ENCODE data around the gene RACGAP1. TPM values are rescaled to one million over a fixed set of nuclear protein-coding genes. Genes with fewer than 3 reads are reported as not detected.
A peak's percentile ranks its signal among the peaks of the same experiment; 100 is the strongest.
"Not testable (repeated sequence)": the region's sequence is repeated elsewhere in the genome, so short reads cannot be mapped to it uniquely, and the experiment has no call there.

Gene RACGAP1
- total RNA-seq, 1 donor from 2014 or later, result 71.2 TPM

- peaks cover 43% of the 10 kb centered on the region for H3K36me3 Mint-ChIP-seq (ENCODE audit: low read depth)
Measured at GRCh38 chr12:49986476-49986875, 38.8 kb downstream of the RACGAP1 start.

GRCh38 chr12:49985981-49986380 is 39.3 kb downstream of the RACGAP1 start:
- H3K4me3 Mint-ChIP-seq, result no peak overlapping the region
- peaks cover 43% of the 10 kb centered on the region for H3K36me3 Mint-ChIP-seq (ENCODE audit: low read depth)
- no peaks in the 10 kb centered on the region for H3K27me3 Mint-ChIP-seq (ENCODE audit: insufficient read depth)
- intact Hi-C loops (cut with micrococcal nuclease), result no loop called here
- DNase-seq (ENCODE audit: low spot score), result no peak
- peak overlapping the region; percentile 25 for H3K27ac Mint-ChIP-seq
- H3K9me3 Mint-ChIP-seq, result no peaks in the 10 kb centered on the region
- H3K4me1 Mint-ChIP-seq (ENCODE audit: low read depth), result peaks cover 9% of the 10 kb centered on the region

More at GRCh38 chr12:49986476-49986875, 38.8 kb downstream of the RACGAP1 start:
- H3K4me3 Mint-ChIP-seq; H3K4me1 Mint-ChIP-seq (ENCODE audit: low read depth); H3K27ac Mint-ChIP-seq; H3K27me3 Mint-ChIP-seq (ENCODE audit: insufficient read depth); H3K9me3 Mint-ChIP-seq; DNase-seq (ENCODE audit: low spot score); intact Hi-C loops (cut with micrococcal nuclease): not testable (repeated sequence)

GRCh38 chr12:49984476-49985359 is 40.6 kb downstream of the RACGAP1 start:
- Mint-ChIP-seq H3K27ac (no peak overlapping the region), H3K36me3 (ENCODE audit: low read depth) (peaks cover 35% of the 10 kb centered on the region), H3K4me3 (no peak overlapping the region), H3K4me1 (ENCODE audit: low read depth) (peaks cover 9% of the 10 kb centered on the region), H3K27me3 (ENCODE audit: insufficient read depth) (no peaks in the 10 kb centered on the region), H3K9me3 (no peaks in the 10 kb centered on the region)
- no peak for DNase-seq (ENCODE audit: low spot score)
- intact Hi-C loops (cut with micrococcal nuclease), result no loop called here

GRCh38 chr12:49983892-49984291 is 41.4 kb downstream of the RACGAP1 start:
- Mint-ChIP-seq H3K9me3 (no peaks in the 10 kb centered on the region), H3K27me3 (ENCODE audit: insufficient read depth) (no peaks in the 10 kb centered on the region)
- intact Hi-C loops (cut with micrococcal nuclease), result no loop called here

GRCh38 chr12:49982246-49983087 is 42.8 kb downstream of the RACGAP1 start:
- H3K9me3 Mint-ChIP-seq, result no peaks in the 10 kb centered on the region
- peaks cover 18% of the 10 kb centered on the region for H3K36me3 Mint-ChIP-seq (ENCODE audit: low read depth)
- no peak overlapping the region for H3K27ac Mint-ChIP-seq
- H3K4me3 Mint-ChIP-seq, result no peak overlapping the region
- intact Hi-C loops (cut with micrococcal nuclease), result no loop called here
- no peak for DNase-seq (ENCODE audit: low spot score)
- no peaks in the 10 kb centered on the region for H3K27me3 Mint-ChIP-seq (ENCODE audit: insufficient read depth)
- peaks cover 9% of the 10 kb centered on the region for H3K4me1 Mint-ChIP-seq (ENCODE audit: low read depth)

More at GRCh38 chr12:49983892-49984291, 41.4 kb downstream of the RACGAP1 start:
- H3K4me1 Mint-ChIP-seq (ENCODE audit: low read depth), result peaks cover 9% of the 10 kb centered on the region
- H3K4me3 Mint-ChIP-seq, result no peak overlapping the region
- H3K27ac Mint-ChIP-seq, result no peak overlapping the region
- H3K36me3 Mint-ChIP-seq (ENCODE audit: low read depth), result peaks cover 27% of the 10 kb centered on the region
- DNase-seq (ENCODE audit: low spot score), result no peak

GRCh38 chr12:49980501-49981349 is 44.6 kb downstream of the RACGAP1 start:
- no peak overlapping the region for H3K27ac Mint-ChIP-seq
- DNase-seq (ENCODE audit: low spot score), result no peak
- intact Hi-C loops (cut with micrococcal nuclease), result no loop called here
- no peaks in the 10 kb centered on the region for H3K27me3 Mint-ChIP-seq (ENCODE audit: insufficient read depth)
- H3K36me3 Mint-ChIP-seq (ENCODE audit: low read depth), result peaks cover 5% of the 10 kb centered on the region
- no peaks in the 10 kb centered on the region for H3K9me3 Mint-ChIP-seq
- no peak overlapping the region for H3K4me3 Mint-ChIP-seq
- H3K4me1 Mint-ChIP-seq (ENCODE audit: low read depth), result peaks cover 1% of the 10 kb centered on the region

- DNase-seq (ENCODE audit: low spot score), result no peak
- H3K9me3 Mint-ChIP-seq, result no peaks in the 10 kb centered on the region
- H3K4me1 Mint-ChIP-seq (ENCODE audit: low read depth), result no peaks in the 10 kb centered on the region
- no peak overlapping the region for H3K4me3 Mint-ChIP-seq
- H3K27me3 Mint-ChIP-seq (ENCODE audit: insufficient read depth), result no peaks in the 10 kb centered on the region
- H3K27ac Mint-ChIP-seq, result no peak overlapping the region
- H3K36me3 Mint-ChIP-seq (ENCODE audit: low read depth), result no peaks in the 10 kb centered on the region
- intact Hi-C loops (cut with micrococcal nuclease), result no loop called here
Measured at GRCh38 chr12:49979791-49980190, 45.5 kb downstream of the RACGAP1 start.

- Mint-ChIP-seq H3K4me3 (no peak overlapping the region), H3K27ac (no peak overlapping the region), H3K9me3 (no peaks in the 10 kb centered on the region)
Measured at GRCh38 chr12:49979016-49979586, 46.2 kb downstream of the RACGAP1 start.

GRCh38 chr12:49978125-49978524 is 47.2 kb downstream of the RACGAP1 start:
- Mint-ChIP-seq H3K9me3 (no peaks in the 10 kb centered on the region), H3K4me3 (no peak overlapping the region), H3K27ac (no peak overlapping the region), H3K27me3 (ENCODE audit: insufficient read depth) (no peaks in the 10 kb centered on the region), H3K4me1 (ENCODE audit: low read depth) (no peaks in the 10 kb centered on the region), H3K36me3 (ENCODE audit: low read depth) (no peaks in the 10 kb centered on the region)
- no peak for DNase-seq (ENCODE audit: low spot score)
- intact Hi-C loops (cut with micrococcal nuclease), result no loop called here

More at GRCh38 chr12:49979016-49979586, 46.2 kb downstream of the RACGAP1 start:
- Mint-ChIP-seq H3K27me3 (ENCODE audit: insufficient read depth) (no peaks in the 10 kb centered on the region), H3K4me1 (ENCODE audit: low read depth) (no peaks in the 10 kb centered on the region), H3K36me3 (ENCODE audit: low read depth) (no peaks in the 10 kb centered on the region)
- no peak for DNase-seq (ENCODE audit: low spot score)
- intact Hi-C loops (cut with micrococcal nuclease), result no loop called here

- no peaks in the 10 kb centered on the region for H3K36me3 Mint-ChIP-seq (ENCODE audit: low read depth)
- intact Hi-C loops (cut with micrococcal nuclease), result no loop called here
- H3K4me1 Mint-ChIP-seq (ENCODE audit: low read depth), result no peaks in the 10 kb centered on the region
- H3K4me3 Mint-ChIP-seq, result no peak overlapping the region
- H3K9me3 Mint-ChIP-seq, result no peaks in the 10 kb centered on the region
- H3K27me3 Mint-ChIP-seq (ENCODE audit: insufficient read depth), result no peaks in the 10 kb centered on the region
- DNase-seq (ENCODE audit: low spot score), result no peak
- no peak overlapping the region for H3K27ac Mint-ChIP-seq
Measured at GRCh38 chr12:49976557-49976956, 48.7 kb downstream of the RACGAP1 start.

- no peaks in the 10 kb centered on the region for H3K36me3 Mint-ChIP-seq (ENCODE audit: low read depth)
- no peaks in the 10 kb centered on the region for H3K4me1 Mint-ChIP-seq (ENCODE audit: low read depth)
Measured at GRCh38 chr12:49975318-49975761, 50.0 kb downstream of the RACGAP1 start.

GRCh38 chr12:49974677-49975317 is 50.5 kb downstream of the RACGAP1 start:
- H3K4me3 Mint-ChIP-seq, result no peak overlapping the region
- H3K36me3 Mint-ChIP-seq (ENCODE audit: low read depth), result no peaks in the 10 kb centered on the region
- H3K9me3 Mint-ChIP-seq, result no peaks in the 10 kb centered on the region
- no peaks in the 10 kb centered on the region for H3K4me1 Mint-ChIP-seq (ENCODE audit: low read depth)
- no peaks in the 10 kb centered on the region for H3K27me3 Mint-ChIP-seq (ENCODE audit: insufficient read depth)
- DNase-seq (ENCODE audit: low spot score), result no peak
- intact Hi-C loops (cut with micrococcal nuclease), result no loop called here
- H3K27ac Mint-ChIP-seq, result peak overlapping the region; percentile 10

More at GRCh38 chr12:49975318-49975761, 50.0 kb downstream of the RACGAP1 start:
- no peaks in the 10 kb centered on the region for H3K9me3 Mint-ChIP-seq
- DNase-seq (ENCODE audit: low spot score), result no peak
- H3K27ac Mint-ChIP-seq, result no peak overlapping the region
- intact Hi-C loops (cut with micrococcal nuclease), result no loop called here
- no peaks in the 10 kb centered on the region for H3K27me3 Mint-ChIP-seq (ENCODE audit: insufficient read depth)
- no peak overlapping the region for H3K4me3 Mint-ChIP-seq
